GM23338 (cell line): Measurements from ENCODE around the gene KCNN2. TPM values are rescaled to one million over a fixed set of nuclear protein-coding genes. Genes with fewer than 3 reads are reported as not detected.

Experiments used
- ATAC-seq: fragments of 200-7000 bp; cut with Tn5 transposase; 3 replicates; pipeline ENCODE4 v1.9.1; 2020
- DNase-seq: peaks from one replicate; pipeline ENCODE4 v3.0.0-alpha.2; 2015; ENCODE audit warnings: low spot score
- H2AFZ ChIP-seq: fragments of 200-600 bp; sonication (generic); 2 replicates; pipeline ENCODE4 v1.8.0; 2016; ENCODE audit warnings: antibody characterized with exemption, mild to moderate bottlenecking, moderate library complexity
- H3F3A ChIP-seq: fragments of 200-600 bp; sonication (generic); replicated peaks from 2 replicates; pipeline ENCODE4 v1.8.0; 2017; ENCODE audit warnings: antibody characterized with exemption, mixed run types, low read depth
- H3K27ac ChIP-seq: fragments of 200-600 bp; sonication (generic); 2 replicates; pipeline ENCODE4 v1.6.1; 2016; ENCODE audit warnings: low read depth
- H3K27me3 ChIP-seq: fragments of 200-600 bp; sonication (generic); 2 replicates; pipeline ENCODE4 v1.8.0; 2016; ENCODE audit warnings: mild to moderate bottlenecking, mixed run types, moderate library complexity; ENCODE audit not compliant: insufficient read depth
- H3K36me3 ChIP-seq: fragments of 200-600 bp; sonication (generic); 2 replicates; pipeline ENCODE4 v1.8.0; 2016; ENCODE audit warnings: mild to moderate bottlenecking; ENCODE audit not compliant: insufficient read depth
- H3K4me1 ChIP-seq: fragments of 200-600 bp; sonication (generic); 2 replicates; pipeline ENCODE4 v1.8.0; 2016; ENCODE audit warnings: mild to moderate bottlenecking, moderate library complexity; ENCODE audit not compliant: insufficient read depth
- H3K4me2 ChIP-seq: fragments of 200-600 bp; sonication (generic); 2 replicates; pipeline ENCODE4 v1.7.1; 2017; ENCODE audit warnings: mixed run types
- H3K4me3 ChIP-seq: fragments of 200-600 bp; sonication (generic); 2 replicates; pipeline ENCODE4 v1.6.1; 2016; ENCODE audit warnings: mixed run types
- H3K79me2 ChIP-seq: fragments of 200-600 bp; sonication (generic); replicated peaks from 2 replicates; pipeline ENCODE4 v1.8.0; 2017; ENCODE audit warnings: mild to moderate bottlenecking; ENCODE audit not compliant: insufficient read depth
- H3K9me2 ChIP-seq: fragments of 200-600 bp; sonication (generic); 2 replicates; pipeline ENCODE4 v1.8.0; 2017; ENCODE audit not compliant: insufficient read depth
- H4K20me1 ChIP-seq: fragments of 200-600 bp; sonication (generic); replicated peaks from 2 replicates; pipeline ENCODE4 v1.8.0; 2017; ENCODE audit warnings: mild to moderate bottlenecking; ENCODE audit not compliant: insufficient read depth
- H3K27ac Mint-ChIP-seq: 2 replicates; pipeline ENCODE4 v1.8.0; 2020; ENCODE audit warnings: inconsistent platforms, mild to moderate bottlenecking, moderate library complexity, mixed read lengths
- H3K27me3 Mint-ChIP-seq: 3 replicates; pipeline ENCODE4 v1.8.0; 2022; ENCODE audit warnings: low read depth, mild to moderate bottlenecking, moderate library complexity, mixed read lengths, inconsistent platforms; ENCODE audit not compliant: insufficient read depth, poor library complexity
- H3K36me3 Mint-ChIP-seq: 3 replicates; pipeline ENCODE4 v1.8.0; 2021; ENCODE audit warnings: low read depth, mild to moderate bottlenecking, inconsistent platforms, moderate library complexity, mixed read lengths
- H3K4me1 Mint-ChIP-seq: 3 replicates; pipeline ENCODE4 v1.8.0; 2020; ENCODE audit warnings: mild to moderate bottlenecking, inconsistent platforms, mixed read lengths
- H3K4me3 Mint-ChIP-seq: 3 replicates; pipeline ENCODE4 v1.8.0; 2021; ENCODE audit warnings: moderate library complexity, mild to moderate bottlenecking, inconsistent platforms, mixed read lengths
- H3K9me3 Mint-ChIP-seq: 3 replicates; pipeline ENCODE4 v1.8.0; 2020; ENCODE audit warnings: moderate library complexity, mild to moderate bottlenecking, inconsistent platforms, mixed read lengths
- EZH2phosphoT487 ChIP-seq: fragments of 200-600 bp; sonication (generic); IDR thresholded peaks from one replicate; pipeline ENCODE4 v1.8.1; 2018; ENCODE audit warnings: antibody characterized with exemption; ENCODE audit not compliant: unreplicated experiment
- JUNB ChIP-seq: IDR thresholded peaks from one replicate; pipeline ENCODE4 v1.6.1; 2016; ENCODE audit warnings: antibody characterized with exemption; ENCODE audit not compliant: unreplicated experiment
- NANOG ChIP-seq: IDR thresholded peaks from 2 replicates; pipeline ENCODE4 v1.6.1; 2016; ENCODE audit warnings: antibody characterized with exemption, borderline replicate concordance
- POLR2AphosphoS5 ChIP-seq: IDR thresholded peaks from 2 replicates; pipeline ENCODE4 v1.6.1; 2016; ENCODE audit warnings: antibody characterized with exemption, low read depth
- STAT1 ChIP-seq: IDR thresholded peaks from one replicate; pipeline ENCODE4 v1.6.1; 2016; ENCODE audit warnings: antibody characterized with exemption; ENCODE audit not compliant: unreplicated experiment
- ZNF114 ChIP-seq: fragments of 250-450 bp; sonication (Bioruptor Pico); IDR thresholded peaks from 2 replicates; pipeline ENCODE4 v1.5.0; 2020; ENCODE audit warnings: mild to moderate bottlenecking, moderate library complexity
- ZNF331 ChIP-seq: fragments of 250-450 bp; sonication (Bioruptor Pico); IDR thresholded peaks from 2 replicates; pipeline ENCODE4 v1.5.0; 2020; ENCODE audit warnings: low read depth, mild to moderate bottlenecking, moderate library complexity
- polyA plus RNA-seq: library from polyadenylated mRNA; unstranded; fragments of >200 nt; fragmentation: Nextera tagmentation; extraction: Ambion mirVana; gene quantifications from 2 replicates; pipeline ENCODE4 v1.2.1, GENCODE V29; 2016
- total RNA-seq: library from RNA; depleted of rRNA; stranded (reverse); fragments of >200 nt; shearing (Covaris generic); gene quantifications from 2 replicates; pipeline ENCODE4 v1.2.3, GENCODE V29; 2014
- TF ChIP-seq, protein P1 (sequence below): IDR thresholded peaks from 2 replicates; pipeline ENCODE4 v1.6.1; 2016; ENCODE audit warnings: antibody characterized with exemption
- TF ChIP-seq, protein P2 (sequence below): fragments of 250-450 bp; sonication (Bioruptor Pico); IDR thresholded peaks from 2 replicates; pipeline ENCODE4 v1.5.0; 2020; ENCODE audit warnings: mild to moderate bottlenecking, moderate library complexity

Gene KCNN2
- total and polyA plus RNA-seq, 2 experiments from 2014 or later: 14.7 to 15.9 TPM

DNA sequence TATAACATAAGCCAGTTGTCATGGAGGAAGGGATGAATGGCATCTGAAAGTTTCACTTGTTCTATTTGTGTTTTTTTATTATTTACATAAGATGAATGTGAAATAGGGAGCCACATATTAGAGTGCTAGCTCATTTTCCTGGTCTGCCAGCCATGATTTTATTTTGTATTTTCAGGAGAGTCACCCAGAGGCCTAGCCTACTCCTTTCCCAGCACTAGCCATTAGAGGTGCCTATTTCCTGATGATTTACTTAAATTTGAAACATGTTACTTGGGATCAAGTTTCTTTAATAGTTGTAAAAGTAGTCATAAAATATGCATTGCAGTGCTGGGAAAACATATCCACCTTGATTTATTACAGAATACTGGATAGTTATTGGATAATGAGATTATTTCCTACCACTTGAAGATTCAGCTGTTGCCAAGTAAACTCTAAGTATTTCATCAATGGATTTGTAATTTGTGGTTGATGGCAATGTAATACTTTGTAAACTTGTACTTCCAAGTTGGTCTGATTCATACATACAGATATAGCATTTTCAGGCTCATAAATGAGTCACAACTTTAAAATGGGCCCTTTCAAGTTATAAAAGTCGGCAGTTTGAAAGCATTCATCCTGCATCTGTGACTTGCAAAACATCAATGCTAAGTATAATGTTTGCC lies 50.8 kb downstream of the KCNN2 start:
- Mint-ChIP-seq H3K27ac (peak overlapping the region; percentile 24; the same call in 1 of the 2 replicates), H3K4me1 (peaks cover 35% of the 10 kb centered on the region; the same call in 2 of the 3 replicates), H3K4me3 (no peak overlapping the region), H3K36me3 (no peaks in the 10 kb centered on the region), H3K27me3 (no peaks in the 10 kb centered on the region), H3K9me3 (no peaks in the 10 kb centered on the region)
- Histone ChIP-seq H2AFZ (no peak overlapping the region), H3K79me2 (peaks cover 97% of the 10 kb centered on the region), H4K20me1 (peaks cover 9% of the 10 kb centered on the region), H3K27ac (no peak overlapping the region), H3K4me3 (no peak overlapping the region), H3K36me3 (no peaks in the 10 kb centered on the region), H3K4me2 (no peak overlapping the region), H3F3A (no peaks in the 10 kb centered on the region), H3K4me1 (peaks cover 15% of the 10 kb centered on the region), H3K27me3 (no peaks in the 10 kb centered on the region), H3K9me2 (no peaks in the 10 kb centered on the region)
- ATAC-seq (no peak), DNase-seq (no peak)
- TF ChIP-seq JUNB: no peak
- no peak for TF ChIP-seq ZNF331 (CRISPR knock-in tag)
- TF ChIP-seq, protein P1, sequence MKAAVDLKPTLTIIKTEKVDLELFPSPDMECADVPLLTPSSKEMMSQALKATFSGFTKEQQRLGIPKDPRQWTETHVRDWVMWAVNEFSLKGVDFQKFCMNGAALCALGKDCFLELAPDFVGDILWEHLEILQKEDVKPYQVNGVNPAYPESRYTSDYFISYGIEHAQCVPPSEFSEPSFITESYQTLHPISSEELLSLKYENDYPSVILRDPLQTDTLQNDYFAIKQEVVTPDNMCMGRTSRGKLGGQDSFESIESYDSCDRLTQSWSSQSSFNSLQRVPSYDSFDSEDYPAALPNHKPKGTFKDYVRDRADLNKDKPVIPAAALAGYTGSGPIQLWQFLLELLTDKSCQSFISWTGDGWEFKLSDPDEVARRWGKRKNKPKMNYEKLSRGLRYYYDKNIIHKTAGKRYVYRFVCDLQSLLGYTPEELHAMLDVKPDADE: no peak
- TF ChIP-seq POLR2AphosphoS5: no peak
- TF ChIP-seq STAT1: no peak
- TF ChIP-seq ZNF114 (CRISPR knock-in tag): no peak
- TF ChIP-seq NANOG: no peak
- TF ChIP-seq, protein P2, sequence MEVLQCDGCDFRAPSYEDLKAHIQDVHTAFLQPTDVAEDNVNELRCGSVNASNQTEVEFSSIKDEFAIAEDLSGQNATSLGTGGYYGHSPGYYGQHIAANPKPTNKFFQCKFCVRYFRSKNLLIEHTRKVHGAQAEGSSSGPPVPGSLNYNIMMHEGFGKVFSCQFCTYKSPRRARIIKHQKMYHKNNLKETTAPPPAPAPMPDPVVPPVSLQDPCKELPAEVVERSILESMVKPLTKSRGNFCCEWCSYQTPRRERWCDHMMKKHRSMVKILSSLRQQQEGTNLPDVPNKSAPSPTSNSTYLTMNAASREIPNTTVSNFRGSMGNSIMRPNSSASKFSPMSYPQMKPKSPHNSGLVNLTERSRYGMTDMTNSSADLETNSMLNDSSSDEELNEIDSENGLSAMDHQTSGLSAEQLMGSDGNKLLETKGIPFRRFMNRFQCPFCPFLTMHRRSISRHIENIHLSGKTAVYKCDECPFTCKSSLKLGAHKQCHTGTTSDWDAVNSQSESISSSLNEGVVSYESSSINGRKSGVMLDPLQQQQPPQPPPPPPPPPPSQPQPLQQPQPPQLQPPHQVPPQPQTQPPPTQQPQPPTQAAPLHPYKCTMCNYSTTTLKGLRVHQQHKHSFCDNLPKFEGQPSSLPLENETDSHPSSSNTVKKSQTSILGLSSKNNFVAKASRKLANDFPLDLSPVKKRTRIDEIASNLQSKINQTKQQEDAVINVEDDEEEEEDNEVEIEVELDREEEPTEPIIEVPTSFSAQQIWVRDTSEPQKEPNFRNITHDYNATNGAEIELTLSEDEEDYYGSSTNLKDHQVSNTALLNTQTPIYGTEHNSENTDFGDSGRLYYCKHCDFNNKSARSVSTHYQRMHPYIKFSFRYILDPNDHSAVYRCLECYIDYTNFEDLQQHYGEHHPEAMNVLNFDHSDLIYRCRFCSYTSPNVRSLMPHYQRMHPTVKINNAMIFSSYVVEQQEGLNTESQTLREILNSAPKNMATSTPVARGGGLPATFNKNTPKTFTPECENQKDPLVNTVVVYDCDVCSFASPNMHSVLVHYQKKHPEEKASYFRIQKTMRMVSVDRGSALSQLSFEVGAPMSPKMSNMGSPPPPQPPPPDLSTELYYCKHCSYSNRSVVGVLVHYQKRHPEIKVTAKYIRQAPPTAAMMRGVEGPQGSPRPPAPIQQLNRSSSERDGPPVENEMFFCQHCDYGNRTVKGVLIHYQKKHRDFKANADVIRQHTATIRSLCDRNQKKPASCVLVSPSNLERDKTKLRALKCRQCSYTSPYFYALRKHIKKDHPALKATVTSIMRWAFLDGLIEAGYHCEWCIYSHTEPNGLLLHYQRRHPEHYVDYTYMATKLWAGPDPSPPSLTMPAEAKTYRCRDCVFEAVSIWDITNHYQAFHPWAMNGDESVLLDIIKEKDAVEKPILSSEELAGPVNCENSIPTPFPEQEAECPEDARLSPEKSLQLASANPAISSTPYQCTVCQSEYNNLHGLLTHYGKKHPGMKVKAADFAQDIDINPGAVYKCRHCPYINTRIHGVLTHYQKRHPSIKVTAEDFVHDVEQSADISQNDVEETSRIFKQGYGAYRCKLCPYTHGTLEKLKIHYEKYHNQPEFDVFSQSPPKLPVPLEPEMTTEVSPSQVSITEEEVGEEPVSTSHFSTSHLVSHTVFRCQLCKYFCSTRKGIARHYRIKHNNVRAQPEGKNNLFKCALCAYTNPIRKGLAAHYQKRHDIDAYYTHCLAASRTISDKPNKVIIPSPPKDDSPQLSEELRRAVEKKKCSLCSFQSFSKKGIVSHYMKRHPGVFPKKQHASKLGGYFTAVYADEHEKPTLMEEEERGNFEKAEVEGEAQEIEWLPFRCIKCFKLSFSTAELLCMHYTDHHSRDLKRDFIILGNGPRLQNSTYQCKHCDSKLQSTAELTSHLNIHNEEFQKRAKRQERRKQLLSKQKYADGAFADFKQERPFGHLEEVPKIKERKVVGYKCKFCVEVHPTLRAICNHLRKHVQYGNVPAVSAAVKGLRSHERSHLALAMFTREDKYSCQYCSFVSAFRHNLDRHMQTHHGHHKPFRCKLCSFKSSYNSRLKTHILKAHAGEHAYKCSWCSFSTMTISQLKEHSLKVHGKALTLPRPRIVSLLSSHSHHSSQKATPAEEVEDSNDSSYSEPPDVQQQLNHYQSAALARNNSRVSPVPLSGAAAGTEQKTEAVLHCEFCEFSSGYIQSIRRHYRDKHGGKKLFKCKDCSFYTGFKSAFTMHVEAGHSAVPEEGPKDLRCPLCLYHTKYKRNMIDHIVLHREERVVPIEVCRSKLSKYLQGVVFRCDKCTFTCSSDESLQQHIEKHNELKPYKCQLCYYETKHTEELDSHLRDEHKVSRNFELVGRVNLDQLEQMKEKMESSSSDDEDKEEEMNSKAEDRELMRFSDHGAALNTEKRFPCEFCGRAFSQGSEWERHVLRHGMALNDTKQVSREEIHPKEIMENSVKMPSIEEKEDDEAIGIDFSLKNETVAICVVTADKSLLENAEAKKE (CRISPR knock-in tag): no peak
- no peak for TF ChIP-seq EZH2phosphoT487
